DOHH2 (cell line): ENCODE data around the gene SLC4A11.

Experiments used
- CTCF ChIP-seq: fragments of 200-600 bp; sonication (generic); IDR thresholded peaks from one replicate; pipeline ENCODE4 v1.5.1; 2014; ENCODE audit warnings: antibody characterized with exemption, mild to moderate bottlenecking, low read depth, low read length; ENCODE audit not compliant: poor library complexity, severe bottlenecking
- EZH2phosphoT487 ChIP-seq: fragments of 200-600 bp; sonication (generic); IDR thresholded peaks from 2 replicates; pipeline ENCODE4 v1.6.1; 2017; ENCODE audit warnings: borderline replicate concordance, mild to moderate bottlenecking, antibody characterized with exemption, low read length, moderate library complexity, mixed read lengths

- TF ChIP-seq CTCF, result no peak
- TF ChIP-seq EZH2phosphoT487, result no peak
Measured at GRCh38 chr20:3275966-3276679, 37.1 kb upstream of the SLC4A11 start.
